ENCODE data around the gene LY6G6C. TPM values are rescaled to one million over a fixed set of nuclear protein-coding genes. Genes with fewer than 3 reads are reported as not detected.

Gene LY6G6C
- total and polyA plus RNA-seq, 2 of the 13 experiments (the other 11 are each of a cell fraction or from before 2014, with no cell fraction given), result 0.15 TPM; not detected in 1

DNA sequence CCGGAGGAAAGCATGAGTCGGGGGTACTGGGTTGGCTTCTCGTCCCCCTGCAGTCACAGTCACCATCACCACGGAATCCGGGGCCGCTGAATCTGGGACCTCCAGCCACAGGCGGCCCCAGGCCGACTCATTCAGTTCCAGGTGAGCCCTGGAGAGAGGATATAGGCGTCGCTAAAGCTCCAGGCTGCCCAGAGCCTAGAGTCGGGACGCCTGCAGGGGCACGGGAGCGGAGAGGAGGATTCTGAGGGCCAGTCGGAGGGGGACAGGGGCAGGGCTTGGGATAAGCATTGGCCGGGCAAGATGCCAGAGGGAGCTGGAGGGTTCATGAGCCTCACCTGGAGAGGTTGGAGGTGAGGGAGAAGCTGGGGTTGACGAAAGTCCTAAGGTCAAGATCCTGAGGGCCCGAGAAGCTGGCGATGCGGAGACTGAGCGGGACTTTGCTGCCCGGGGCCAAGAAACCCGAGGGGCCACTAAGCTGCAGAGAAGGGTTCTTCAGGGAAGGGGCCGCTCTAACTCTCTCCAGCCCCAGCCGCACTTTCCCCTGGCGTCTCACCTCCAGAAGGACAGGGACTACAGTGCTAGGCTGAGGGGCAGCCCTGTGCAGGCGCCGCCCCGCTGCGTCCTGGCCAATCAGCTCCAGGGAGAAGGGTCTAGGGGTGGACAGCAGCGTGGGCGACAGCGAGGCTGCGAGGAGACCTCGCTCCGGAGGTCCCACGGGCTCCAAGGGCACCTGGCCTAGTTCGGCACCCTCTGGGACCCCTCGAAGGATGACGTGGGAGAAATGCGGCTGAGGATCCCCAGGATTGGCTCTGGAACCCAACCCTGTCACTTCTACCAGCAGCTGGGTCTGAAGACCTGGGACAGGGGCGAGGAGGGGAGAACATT is 44.6 kb upstream of the LY6G6C start (continued):
- TF ChIP-seq, protein P1, sequence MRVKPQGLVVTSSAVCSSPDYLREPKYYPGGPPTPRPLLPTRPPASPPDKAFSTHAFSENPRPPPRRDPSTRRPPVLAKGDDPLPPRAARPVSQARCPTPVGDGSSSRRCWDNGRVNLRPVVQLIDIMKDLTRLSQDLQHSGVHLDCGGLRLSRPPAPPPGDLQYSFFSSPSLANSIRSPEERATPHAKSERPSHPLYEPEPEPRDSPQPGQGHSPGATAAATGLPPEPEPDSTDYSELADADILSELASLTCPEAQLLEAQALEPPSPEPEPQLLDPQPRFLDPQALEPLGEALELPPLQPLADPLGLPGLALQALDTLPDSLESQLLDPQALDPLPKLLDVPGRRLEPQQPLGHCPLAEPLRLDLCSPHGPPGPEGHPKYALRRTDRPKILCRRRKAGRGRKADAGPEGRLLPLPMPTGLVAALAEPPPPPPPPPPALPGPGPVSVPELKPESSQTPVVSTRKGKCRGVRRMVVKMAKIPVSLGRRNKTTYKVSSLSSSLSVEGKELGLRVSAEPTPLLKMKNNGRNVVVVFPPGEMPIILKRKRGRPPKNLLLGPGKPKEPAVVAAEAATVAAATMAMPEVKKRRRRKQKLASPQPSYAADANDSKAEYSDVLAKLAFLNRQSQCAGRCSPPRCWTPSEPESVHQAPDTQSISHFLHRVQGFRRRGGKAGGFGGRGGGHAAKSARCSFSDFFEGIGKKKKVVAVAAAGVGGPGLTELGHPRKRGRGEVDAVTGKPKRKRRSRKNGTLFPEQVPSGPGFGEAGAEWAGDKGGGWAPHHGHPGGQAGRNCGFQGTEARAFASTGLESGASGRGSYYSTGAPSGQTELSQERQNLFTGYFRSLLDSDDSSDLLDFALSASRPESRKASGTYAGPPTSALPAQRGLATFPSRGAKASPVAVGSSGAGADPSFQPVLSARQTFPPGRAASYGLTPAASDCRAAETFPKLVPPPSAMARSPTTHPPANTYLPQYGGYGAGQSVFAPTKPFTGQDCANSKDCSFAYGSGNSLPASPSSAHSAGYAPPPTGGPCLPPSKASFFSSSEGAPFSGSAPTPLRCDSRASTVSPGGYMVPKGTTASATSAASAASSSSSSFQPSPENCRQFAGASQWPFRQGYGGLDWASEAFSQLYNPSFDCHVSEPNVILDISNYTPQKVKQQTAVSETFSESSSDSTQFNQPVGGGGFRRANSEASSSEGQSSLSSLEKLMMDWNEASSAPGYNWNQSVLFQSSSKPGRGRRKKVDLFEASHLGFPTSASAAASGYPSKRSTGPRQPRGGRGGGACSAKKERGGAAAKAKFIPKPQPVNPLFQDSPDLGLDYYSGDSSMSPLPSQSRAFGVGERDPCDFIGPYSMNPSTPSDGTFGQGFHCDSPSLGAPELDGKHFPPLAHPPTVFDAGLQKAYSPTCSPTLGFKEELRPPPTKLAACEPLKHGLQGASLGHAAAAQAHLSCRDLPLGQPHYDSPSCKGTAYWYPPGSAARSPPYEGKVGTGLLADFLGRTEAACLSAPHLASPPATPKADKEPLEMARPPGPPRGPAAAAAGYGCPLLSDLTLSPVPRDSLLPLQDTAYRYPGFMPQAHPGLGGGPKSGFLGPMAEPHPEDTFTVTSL (CRISPR knock-in tag; IDR thresholded peaks at IDR 0.05; ENCODE audit: borderline replicate concordance), result no peak
- TF ChIP-seq SMARCC2 (IDR thresholded peaks at IDR 0.05) (no peak), ZNF780A (CRISPR knock-in tag; IDR thresholded peaks at IDR 0.05) (0 out of 2 replicates have a peak, but pooled peaks have one; percentile 70), ZNF543 (CRISPR knock-in tag; IDR thresholded peaks at IDR 0.05) (peak; percentile 45; the same call in 1 of the 2 replicates), ZNF672 (CRISPR knock-in tag; IDR thresholded peaks at IDR 0.05) (no peak)
- TF ChIP-seq, protein P2, sequence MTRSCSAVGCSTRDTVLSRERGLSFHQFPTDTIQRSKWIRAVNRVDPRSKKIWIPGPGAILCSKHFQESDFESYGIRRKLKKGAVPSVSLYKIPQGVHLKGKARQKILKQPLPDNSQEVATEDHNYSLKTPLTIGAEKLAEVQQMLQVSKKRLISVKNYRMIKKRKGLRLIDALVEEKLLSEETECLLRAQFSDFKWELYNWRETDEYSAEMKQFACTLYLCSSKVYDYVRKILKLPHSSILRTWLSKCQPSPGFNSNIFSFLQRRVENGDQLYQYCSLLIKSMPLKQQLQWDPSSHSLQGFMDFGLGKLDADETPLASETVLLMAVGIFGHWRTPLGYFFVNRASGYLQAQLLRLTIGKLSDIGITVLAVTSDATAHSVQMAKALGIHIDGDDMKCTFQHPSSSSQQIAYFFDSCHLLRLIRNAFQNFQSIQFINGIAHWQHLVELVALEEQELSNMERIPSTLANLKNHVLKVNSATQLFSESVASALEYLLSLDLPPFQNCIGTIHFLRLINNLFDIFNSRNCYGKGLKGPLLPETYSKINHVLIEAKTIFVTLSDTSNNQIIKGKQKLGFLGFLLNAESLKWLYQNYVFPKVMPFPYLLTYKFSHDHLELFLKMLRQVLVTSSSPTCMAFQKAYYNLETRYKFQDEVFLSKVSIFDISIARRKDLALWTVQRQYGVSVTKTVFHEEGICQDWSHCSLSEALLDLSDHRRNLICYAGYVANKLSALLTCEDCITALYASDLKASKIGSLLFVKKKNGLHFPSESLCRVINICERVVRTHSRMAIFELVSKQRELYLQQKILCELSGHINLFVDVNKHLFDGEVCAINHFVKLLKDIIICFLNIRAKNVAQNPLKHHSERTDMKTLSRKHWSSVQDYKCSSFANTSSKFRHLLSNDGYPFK (CRISPR knock-in tag; IDR thresholded peaks at IDR 0.05; ENCODE audit: borderline replicate concordance), result peak; percentile 42; the same call in 1 of the 2 replicates
- TF ChIP-seq, protein P3, sequence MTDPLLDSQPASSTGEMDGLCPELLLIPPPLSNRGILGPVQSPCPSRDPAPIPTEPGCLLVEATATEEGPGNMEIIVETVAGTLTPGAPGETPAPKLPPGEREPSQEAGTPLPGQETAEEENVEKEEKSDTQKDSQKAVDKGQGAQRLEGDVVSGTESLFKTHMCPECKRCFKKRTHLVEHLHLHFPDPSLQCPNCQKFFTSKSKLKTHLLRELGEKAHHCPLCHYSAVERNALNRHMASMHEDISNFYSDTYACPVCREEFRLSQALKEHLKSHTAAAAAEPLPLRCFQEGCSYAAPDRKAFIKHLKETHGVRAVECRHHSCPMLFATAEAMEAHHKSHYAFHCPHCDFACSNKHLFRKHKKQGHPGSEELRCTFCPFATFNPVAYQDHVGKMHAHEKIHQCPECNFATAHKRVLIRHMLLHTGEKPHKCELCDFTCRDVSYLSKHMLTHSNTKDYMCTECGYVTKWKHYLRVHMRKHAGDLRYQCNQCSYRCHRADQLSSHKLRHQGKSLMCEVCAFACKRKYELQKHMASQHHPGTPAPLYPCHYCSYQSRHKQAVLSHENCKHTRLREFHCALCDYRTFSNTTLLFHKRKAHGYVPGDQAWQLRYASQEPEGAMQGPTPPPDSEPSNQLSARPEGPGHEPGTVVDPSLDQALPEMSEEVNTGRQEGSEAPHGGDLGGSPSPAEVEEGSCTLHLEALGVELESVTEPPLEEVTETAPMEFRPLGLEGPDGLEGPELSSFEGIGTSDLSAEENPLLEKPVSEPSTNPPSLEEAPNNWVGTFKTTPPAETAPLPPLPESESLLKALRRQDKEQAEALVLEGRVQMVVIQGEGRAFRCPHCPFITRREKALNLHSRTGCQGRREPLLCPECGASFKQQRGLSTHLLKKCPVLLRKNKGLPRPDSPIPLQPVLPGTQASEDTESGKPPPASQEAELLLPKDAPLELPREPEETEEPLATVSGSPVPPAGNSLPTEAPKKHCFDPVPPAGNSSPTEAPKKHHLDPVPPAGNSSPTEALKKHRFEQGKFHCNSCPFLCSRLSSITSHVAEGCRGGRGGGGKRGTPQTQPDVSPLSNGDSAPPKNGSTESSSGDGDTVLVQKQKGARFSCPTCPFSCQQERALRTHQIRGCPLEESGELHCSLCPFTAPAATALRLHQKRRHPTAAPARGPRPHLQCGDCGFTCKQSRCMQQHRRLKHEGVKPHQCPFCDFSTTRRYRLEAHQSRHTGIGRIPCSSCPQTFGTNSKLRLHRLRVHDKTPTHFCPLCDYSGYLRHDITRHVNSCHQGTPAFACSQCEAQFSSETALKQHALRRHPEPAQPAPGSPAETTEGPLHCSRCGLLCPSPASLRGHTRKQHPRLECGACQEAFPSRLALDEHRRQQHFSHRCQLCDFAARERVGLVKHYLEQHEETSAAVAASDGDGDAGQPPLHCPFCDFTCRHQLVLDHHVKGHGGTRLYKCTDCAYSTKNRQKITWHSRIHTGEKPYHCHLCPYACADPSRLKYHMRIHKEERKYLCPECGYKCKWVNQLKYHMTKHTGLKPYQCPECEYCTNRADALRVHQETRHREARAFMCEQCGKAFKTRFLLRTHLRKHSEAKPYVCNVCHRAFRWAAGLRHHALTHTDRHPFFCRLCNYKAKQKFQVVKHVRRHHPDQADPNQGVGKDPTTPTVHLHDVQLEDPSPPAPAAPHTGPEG (CRISPR knock-in tag; IDR thresholded peaks at IDR 0.05), result 0 out of 2 replicates have a peak, but pooled peaks have one; percentile 50
- TF ChIP-seq, protein P4, sequence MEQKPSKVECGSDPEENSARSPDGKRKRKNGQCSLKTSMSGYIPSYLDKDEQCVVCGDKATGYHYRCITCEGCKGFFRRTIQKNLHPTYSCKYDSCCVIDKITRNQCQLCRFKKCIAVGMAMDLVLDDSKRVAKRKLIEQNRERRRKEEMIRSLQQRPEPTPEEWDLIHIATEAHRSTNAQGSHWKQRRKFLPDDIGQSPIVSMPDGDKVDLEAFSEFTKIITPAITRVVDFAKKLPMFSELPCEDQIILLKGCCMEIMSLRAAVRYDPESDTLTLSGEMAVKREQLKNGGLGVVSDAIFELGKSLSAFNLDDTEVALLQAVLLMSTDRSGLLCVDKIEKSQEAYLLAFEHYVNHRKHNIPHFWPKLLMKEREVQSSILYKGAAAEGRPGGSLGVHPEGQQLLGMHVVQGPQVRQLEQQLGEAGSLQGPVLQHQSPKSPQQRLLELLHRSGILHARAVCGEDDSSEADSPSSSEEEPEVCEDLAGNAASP (CRISPR knock-in tag; IDR thresholded peaks at IDR 0.05; ENCODE audit: borderline replicate concordance), result 0 out of 2 replicates have a peak, but pooled peaks have one; percentile 22
- TF ChIP-seq, protein P5, sequence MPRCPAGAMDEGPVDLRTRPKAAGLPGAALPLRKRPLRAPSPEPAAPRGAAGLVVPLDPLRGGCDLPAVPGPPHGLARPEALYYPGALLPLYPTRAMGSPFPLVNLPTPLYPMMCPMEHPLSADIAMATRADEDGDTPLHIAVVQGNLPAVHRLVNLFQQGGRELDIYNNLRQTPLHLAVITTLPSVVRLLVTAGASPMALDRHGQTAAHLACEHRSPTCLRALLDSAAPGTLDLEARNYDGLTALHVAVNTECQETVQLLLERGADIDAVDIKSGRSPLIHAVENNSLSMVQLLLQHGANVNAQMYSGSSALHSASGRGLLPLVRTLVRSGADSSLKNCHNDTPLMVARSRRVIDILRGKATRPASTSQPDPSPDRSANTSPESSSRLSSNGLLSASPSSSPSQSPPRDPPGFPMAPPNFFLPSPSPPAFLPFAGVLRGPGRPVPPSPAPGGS (CRISPR knock-in tag; IDR thresholded peaks at IDR 0.05), result peak; percentile 98

All from HepG2 (cell line).